Activated gamma-delta T cell (primary cell): ENCODE data around the gene GZF1.

Experiments
- DNase-seq: peaks from one replicate; lab custom pipeline; 2025; lab: John Stamatoyannopoulos, UW

Gene GZF1

DNA sequence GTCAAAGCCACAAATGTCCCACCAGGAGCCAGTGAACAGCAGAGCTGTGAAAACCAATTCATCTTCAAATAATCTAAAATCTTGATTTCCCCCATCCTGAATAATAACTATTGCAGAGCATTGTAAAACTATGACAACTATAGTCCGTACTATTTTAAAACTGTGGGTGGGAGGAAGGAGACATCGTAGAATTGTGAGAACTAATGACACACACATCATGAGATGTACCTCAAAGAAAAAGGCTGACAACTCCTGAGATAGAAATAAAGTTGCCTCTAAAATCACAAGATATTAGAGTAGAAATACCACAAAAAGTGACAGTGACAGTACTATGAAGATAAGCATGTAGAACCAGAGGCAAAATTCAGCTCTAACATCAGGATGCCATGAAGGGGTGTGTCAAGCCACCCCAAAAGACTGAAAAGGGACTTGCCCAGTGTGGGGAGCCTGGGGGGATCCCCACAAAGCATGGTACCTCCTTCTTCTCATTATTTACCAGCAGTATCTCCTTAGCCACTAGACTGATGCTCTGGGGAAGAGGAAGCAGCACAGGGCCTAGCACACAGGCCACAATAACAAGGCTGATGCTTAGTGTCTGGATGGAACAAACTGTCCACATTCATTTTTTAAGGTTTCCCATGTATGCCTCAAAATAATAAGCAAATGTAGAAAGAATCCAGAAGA lies 45.9 kb downstream of the GZF1 start:
- DNase-seq = no peak

DNA sequence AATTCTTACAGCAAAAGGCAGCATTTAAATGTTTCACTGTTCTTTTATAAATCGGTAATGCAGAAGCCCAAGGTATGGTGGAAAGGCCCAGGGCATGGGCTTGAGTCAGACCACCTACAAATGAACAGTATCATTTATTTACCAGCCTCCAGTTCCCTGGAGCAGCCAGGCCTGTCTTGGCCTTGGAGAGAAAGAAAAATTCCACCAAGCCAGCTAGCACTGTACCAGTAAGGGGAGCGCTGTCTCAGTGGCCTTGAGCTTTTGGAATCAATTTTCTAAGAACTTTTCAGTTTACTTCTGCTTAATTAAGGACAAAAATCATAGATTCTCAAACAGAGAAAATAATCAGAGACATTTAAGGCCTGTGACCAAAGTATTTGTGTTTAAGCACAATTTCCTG lies 47.0 kb downstream of the GZF1 start:
- DNase-seq = no peak

DNA sequence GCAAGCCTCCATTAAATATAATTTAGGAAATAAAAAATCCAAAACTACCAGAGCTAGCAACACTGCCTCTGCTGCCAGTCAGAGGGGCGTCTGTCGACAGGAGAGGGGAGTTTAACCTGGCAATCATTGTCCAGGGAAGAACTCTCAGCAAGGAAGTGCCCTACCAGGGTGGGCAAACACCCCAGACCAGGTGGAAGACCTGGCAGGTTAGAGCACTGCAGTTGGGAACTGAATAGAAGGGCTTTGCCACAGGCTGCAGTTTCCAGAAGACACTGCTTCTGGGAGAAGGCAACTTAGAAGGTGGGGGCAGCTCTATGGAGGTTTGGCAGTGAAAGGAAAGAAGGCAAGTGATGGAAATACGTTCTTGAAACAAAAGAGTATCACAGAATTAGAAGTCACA lies 47.8 kb downstream of the GZF1 start:
- no peak for DNase-seq

DNA sequence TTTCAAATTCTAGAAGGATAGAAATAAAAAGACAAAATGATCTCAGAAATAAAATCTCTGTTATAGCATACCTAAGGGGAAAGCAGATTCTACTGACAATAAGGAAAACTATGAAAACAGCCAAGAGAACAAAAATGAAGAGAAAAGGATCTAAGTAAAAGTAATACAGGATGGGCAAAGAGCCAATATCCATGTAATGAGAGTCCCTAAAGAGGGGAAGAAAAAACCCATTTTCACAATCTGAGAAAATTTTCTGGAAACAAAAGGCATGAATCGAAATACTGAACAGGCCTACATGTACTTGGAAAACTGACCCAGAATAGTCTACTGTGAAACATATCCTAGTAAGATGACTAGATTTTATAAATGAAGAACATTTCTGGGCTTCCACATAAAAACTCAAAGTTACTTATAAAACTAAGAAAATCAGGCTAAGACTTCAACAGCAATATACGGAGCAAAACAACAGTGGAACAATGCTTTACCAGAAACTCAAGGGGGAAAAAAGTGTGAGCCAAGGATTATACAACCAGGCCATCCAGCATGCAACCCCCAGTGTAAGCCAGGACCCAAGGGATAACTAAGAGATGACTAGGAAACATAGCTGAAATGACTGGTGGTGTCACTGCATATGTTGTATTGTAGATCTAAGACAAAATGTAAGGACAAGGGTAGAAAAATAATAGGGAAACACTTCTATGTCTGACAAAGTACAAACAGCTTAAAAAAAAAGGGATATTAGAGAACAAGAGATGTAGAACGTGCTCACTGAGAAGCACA lies 49.1 kb downstream of the GZF1 start:
- DNase-seq = no peak

DNA sequence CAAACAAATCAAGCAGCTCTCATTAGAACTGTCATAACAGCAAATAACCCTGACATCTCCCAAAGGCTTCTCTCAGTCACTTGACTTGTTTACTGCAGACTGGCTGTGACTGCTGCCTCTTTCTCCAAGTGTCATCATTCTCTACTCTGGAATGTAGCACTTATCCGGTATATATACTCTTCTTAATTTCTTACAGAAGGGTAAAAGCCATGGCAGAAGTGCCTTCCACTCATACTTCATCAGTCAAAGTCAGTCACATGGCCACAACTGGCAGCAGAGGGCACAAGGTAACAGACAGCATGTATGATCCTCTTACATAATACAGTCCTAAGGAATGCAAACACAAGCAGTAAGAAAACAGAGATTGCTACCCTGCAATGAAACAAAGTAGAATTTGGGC lies 50.0 kb downstream of the GZF1 start:
- no peak for DNase-seq

DNA sequence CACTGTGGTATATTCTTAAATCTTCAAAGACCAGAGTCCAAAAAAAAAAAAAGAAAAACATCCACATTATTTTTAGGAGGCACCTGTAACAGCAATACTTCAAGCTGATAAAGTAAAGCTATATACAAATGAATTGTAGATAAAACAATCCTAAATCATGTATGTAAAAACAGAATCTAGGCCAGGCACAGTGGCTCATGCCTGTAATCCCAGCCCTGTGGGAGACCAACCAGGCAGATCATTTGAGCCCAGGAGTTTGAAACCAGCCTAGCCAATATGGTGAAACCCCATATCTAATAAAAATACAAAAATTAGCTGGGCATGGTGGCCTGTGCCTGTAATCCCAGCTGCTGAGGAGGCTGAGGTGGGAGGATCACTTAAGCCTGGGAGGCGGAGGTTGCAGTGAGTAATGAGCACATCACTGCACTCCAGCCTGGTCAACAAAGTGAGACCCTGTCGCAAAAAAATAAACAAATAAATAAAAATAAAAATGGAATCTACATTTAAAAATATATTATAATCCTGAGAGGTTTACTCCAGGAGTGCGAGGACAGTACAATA lies 52.0 kb downstream of the GZF1 start:
- DNase-seq = no peak

DNA sequence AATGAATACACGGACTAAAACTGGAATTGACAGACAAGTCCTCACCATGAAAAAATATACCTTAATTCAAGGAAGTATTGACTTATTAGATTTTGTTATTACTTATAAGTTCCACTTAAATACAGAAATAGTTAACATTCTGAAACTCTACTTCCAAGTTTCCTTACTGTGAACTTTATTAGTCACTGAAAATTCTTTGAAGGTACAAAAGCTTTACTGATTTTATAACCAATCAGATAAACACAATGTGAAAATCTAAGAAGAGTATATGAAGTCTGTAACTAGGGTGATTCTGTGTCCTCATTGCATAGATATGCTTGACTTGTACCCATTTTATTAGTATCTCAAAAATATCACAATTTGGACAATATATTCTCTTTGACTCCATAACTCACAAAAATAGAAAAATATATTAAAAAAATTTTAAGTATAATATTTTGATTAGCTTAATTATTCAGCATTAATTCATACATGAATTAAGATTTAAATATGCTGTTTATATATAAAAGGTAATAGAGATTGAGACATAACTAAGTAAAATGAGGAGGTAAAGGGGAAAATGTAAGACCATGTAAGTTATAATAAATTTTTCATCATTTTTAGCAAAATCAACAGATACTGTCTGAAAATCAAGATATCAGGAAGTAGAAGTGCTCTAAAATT lies 52.7 kb downstream of the GZF1 start:
- DNase-seq = no peak

DNA sequence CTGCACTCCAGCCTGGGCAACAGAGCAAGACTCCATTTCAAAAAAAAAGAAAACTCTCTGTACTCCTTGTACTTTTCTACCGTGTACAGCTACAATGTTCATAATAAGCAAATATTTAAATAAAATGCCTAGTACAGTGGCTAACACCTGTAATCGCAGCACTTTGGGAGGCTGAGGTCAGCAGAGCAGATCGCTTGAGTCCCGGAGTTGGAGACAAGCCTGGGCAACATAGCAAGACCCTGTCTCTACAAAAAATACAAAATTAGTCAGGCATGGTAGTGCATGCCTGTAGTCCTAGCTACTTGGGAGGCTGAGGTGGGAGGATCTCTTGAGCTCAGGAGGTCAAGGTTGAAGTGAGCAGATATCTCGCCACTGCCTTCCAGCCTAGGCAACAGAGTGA lies 53.6 kb downstream of the GZF1 start:
- DNase-seq = no peak

DNA sequence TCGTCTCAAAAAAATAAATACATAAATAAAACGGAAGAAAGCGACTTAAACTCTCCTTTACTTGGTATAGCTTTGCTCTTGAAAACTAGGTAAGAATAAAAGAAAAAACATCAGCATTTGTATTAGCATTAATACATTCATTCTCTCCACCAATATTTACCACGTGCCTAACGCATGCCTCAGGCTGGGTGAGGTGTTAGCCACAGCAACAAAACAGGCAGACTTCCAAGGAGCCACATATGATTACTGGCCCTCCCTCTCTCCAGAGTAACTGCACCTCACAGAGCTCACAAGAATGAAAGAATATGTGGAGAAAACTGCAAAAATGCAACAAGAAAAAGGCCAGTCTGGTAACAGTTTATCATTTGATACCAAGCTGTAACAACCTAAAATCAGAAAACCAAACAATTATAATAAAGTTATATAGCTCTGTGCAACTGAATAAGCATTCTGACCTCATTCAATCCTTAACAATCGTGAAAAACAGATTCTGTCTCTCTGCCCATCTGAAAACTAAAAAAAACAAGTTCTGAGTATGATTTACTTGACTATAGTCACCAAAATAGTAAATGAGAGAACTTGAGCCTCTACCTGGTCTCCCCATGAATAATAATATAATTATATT lies 54.1 kb downstream of the GZF1 start:
- no peak for DNase-seq

DNA sequence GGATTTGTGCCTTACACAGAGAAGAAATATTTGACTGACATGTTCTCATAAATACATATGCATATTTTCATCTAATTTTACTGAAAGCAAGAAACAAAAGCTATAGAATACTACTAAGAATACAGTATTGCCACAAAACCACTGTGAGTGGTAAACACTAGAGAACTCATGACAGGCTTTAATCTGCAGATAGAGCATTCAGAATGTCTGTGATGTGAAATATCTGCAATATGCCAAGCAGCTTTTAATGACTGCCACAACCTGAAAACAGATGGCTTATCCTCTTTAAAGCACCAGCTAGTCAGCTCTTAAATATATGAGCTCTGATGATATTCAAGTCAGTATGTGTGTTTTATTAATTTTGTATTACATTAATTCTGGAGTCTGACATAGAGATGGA lies 55.9 kb downstream of the GZF1 start:
- DNase-seq = no peak

DNA sequence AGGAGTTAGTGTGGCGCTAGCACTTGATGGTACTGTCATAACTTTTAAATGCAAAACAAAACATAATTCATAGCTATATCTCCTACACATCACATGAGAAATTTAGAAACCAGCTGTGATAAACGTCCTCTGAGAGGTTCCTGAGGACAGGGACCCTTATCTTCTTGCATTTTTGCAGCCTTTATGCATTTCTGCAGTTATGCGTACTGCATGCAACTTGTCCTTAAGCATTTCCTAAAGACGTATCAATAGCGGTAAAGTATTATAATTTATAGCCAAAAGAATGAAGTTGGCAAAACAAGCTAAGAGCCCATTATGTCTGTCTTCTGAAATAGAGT lies 57.6 kb downstream of the GZF1 start:
- no peak for DNase-seq

DNA sequence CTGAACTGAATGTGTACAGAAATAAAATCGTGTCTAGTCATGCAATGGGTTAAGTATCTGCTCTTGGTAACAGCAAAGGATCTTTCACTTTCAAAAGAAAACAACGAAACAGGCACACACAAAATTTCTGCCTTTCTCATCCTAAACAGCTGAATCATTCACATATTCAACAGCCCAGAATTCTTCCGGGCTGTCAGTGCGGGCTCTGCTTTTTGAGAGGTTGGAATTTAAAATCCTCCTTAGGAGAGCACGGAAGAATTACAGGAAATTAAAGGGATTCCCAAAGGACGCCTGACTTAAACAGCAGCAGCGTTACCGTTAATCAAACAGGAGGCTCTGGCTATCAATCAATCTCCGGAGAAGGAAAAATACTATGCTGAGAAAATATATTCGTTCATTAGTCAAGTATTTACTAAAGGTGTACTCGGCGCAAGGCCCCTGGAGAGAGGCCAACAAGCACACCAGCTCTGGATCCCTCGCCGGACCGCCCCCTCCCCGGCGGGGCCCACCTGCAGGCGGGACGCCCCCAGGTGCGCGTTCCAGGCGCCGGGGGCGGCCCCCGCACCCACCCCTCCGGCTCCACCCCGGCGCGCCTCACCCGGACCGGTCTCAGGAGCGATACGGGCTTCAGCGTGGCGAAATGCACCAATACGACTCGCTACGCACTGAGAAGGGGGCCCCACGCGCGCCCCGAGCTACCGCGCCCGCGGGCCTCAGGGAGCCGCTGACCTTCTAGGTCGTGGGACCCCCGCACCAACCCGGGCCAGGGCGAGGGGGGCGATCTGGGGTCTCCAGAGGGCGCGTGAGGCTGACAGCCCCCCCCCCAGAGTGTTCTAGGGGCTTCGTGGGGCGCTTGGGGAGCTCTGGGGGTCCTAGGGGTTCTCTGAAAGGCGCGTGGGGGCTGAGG lies 58.3 kb downstream of the GZF1 start:
- peak; percentile 30 for DNase-seq

DNA sequence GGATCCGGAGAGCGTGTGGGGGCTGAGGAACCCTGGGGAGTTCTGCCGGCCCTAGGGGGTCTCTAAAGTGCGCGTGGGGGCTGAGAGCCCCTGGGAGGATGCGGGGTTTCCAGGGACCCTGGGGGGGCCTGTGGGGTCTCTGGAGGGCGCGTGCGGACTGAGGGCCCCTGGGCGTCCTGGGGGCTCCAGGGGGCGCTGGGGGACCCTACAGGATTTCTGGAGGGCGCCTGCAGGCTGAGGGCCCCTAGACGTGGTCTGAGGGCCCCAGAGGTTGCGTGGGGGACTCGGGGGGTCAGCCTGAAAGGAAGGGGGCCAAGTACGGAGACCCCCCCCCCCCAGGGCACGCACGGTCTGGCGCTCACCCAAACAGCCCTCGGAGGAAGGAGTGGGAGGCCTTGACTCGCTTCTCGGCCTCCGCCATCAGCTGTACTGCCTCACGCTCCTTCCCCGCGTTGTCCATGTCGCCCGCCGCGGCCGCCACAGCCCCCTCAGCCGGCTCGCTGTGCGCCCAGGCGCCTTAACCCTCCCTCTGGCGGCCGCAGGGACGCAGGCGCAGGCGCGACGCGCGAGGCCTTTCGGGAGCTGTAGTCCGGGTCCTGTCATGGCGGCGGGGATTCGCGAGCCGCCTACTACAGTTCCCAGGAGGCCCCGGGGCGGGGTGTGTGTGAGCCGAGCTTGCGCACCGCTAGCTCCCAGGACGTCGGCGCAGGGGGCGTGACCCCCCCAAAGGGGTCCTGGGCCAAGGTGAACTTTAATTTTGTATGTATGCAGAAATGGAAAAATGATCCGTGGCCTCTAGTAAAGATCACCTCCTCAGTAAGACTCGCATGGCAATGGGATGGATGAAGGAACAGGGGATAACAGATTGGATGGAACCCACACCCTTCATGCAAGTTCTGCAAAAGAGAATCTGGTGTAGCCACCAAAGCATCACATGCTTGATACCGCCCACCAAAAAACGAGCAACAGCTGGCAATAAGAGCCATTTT lies 59.3 kb downstream of the GZF1 start, which contains the start of gene NAPB:
TSS of gene NAPB (minus strand) at position 546 of the 989 bp plus-strand sequence. CDS start at position 460, 86 bp downstream.
- peak; percentile 88 for DNase-seq
